H54 (cell line): ENCODE results near the gene FAM3C.

Source experiments
- DNase-seq: peaks from one replicate; pipeline ENCODE4 v3.0.0; 2011; ENCODE audit warnings: low spot score, mixed read lengths; ENCODE audit not compliant: insufficient read length
- FAIRE-seq: peaks from 3 replicates; lab custom pipeline; 2011; peaks lifted over from hg19 to GRCh38; lab: Jason Lieb, UNC
- POLR2A ChIP-seq: IDR thresholded peaks from 2 replicates; pipeline ENCODE4 v1.6.1; 2011; ENCODE audit warnings: low read depth, mild to moderate bottlenecking, low read length

Gene FAM3C

DNA sequence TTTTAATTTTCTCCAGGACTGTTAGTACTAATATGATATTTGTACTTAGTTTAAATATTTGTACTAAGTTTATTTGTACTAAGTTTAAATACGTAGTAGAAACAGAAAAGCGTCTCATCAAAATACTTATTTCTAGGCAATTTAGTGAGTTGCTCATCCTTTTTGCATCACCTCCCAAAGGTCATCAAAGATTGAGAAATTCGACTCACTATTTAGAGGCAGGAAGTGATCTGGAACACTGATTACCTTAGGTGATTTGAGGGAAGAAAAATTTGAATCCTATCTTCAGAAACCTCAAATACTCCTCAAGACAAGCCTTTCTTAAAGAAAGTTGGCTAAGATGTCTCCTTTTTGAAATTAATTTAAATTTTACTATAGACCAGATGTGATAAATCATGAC, 52.8 kb downstream of the FAM3C start:
- no peak for DNase-seq
- TF ChIP-seq POLR2A = no peak
- no peak for FAIRE-seq

DNA sequence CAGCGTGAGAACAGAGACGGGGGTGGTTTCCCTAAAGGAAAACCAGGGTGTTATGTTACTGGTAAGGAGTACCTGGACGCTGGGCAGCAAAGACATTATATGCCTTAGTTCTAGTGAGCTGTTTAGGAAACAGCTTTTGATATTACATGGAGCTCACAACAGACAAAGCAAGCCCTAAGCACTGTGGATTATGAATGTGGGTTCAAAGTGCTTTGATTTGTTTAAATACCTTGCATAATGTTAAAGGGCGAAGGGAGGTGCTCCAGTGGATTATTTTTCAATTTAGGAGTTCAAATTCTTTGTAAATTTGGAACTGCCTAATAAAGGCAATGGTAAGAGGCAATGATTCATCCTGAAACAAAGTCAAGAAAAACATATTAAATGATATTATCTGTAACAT, 53.5 kb downstream of the FAM3C start:
- FAIRE-seq (no peak), DNase-seq (no peak)
- TF ChIP-seq POLR2A = no peak

DNA sequence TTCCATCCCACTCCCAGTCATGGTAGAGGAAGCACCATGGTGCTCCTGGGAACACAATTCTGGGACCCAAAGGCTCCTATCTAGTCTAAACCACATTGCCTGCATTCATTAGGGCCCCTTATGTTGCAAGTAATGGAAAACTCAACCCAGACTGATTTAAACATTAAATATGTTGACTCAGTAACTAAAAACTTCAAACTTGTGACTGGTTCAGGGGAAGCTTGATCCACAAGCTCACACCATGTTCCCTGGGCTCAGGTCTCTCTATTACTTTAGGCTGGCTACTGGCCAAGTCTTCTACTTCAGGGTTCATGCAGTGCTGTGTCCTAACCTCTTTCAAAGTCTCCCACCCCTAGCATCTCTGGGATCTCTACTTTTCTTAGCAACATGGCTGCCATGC, 54.2 kb downstream of the FAM3C start:
- no peak for FAIRE-seq

GRCh38 chr7:121339082-121339481, 57.0 kb downstream of the FAM3C start:
- FAIRE-seq (no peak), DNase-seq (no peak)
- TF ChIP-seq POLR2A = no peak

More for the DNA sequence above, 54.2 kb downstream of the FAM3C start:
- DNase-seq = no peak
- no peak for TF ChIP-seq POLR2A

DNA sequence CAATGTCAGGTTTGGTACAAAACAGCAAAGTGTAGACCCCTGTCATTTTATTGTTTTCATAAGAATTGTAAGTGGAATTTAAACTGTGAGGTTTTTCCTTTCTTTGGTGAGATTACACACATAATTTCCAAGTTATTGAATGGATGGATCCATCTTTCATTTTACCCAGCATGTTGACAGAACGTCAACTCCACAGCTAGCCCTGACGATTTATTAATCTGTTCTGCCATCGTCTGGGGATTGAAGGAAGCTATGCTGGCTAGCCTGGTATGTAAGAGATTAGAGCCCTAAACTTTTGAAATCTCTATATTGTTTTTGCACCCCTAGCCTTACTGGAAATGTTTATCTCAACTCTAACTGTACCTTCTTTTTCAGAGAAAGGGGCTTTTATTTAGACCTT, 58.7 kb downstream of the FAM3C start:
- TF ChIP-seq POLR2A = no peak
- peak; percentile 95 for FAIRE-seq
- DNase-seq = no peak

- no peak for TF ChIP-seq POLR2A
- no peak for DNase-seq
- no peak for FAIRE-seq
Observed at GRCh38 chr7:121336579-121336978, 59.5 kb downstream of the FAM3C start.

DNA sequence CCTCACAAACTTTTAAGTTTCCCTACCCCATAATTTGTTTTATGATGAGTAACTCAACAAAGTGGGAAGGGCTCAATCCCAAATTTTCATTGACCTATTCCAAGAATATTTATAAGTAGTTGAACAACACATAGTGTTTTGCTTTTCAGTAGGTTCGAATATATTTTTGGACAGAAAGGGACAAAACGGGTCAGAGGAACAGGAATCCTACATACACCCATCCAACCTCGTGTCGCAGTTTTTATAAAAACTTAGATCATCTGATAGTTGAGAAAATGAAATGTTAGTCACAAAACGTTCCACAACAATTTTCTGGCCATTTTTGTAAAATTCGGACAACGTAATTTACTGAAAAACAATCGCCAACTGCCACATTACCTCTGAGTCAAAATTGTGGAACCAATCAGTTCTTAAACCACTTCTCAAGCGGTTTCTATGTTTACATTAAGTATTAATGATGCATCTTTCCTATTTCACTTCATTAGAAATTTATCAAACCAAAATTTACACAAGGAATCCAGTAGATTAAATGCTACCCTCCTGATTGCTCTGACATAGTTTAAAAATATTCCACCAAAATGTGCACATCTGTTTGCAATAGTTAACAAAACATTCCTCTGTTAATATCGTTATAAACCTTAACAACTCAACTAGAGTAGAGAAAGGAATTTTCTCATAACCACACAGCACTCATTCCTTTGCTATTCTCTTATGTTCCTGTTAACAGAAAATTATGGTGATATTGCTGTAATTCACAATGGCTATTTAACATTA, 61.0 kb downstream of the FAM3C start:
- DNase-seq (no peak), FAIRE-seq (no peak)
- TF ChIP-seq POLR2A = no peak

DNA sequence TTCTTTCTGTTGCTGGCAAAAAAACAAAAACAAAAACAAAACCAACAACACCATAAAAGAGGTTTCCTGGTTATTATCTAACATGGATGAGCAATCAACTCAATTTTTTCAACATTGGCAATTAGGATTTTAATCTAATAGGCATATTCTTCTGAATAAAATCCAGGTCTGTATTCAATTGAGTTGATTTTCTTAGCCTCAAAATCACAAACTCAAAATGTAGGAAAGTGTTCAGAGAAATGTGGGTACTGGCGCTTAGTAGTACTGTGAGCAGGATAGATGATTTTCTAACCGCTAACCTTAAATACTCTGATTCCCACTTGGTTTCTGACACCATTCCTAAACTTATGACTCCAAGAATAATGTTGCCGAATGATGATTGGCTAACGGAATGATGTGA, 61.7 kb downstream of the FAM3C start:
- no peak for DNase-seq
- FAIRE-seq = no peak
- no peak for TF ChIP-seq POLR2A

- no peak for DNase-seq
- no peak for FAIRE-seq
Observed at GRCh38 chr7:121331574-121331973, 64.5 kb downstream of the FAM3C start.

GRCh38 chr7:121331048-121331447, 65.1 kb downstream of the FAM3C start:
- TF ChIP-seq POLR2A = no peak
- DNase-seq (no peak), FAIRE-seq (no peak)

More at GRCh38 chr7:121331574-121331973, 64.5 kb downstream of the FAM3C start:
- TF ChIP-seq POLR2A = no peak

- FAIRE-seq (peak; percentile 6), DNase-seq (peak; percentile 25)
- no peak for TF ChIP-seq POLR2A
Observed at GRCh38 chr7:121330053-121330833, 65.9 kb downstream of the FAM3C start.

DNA sequence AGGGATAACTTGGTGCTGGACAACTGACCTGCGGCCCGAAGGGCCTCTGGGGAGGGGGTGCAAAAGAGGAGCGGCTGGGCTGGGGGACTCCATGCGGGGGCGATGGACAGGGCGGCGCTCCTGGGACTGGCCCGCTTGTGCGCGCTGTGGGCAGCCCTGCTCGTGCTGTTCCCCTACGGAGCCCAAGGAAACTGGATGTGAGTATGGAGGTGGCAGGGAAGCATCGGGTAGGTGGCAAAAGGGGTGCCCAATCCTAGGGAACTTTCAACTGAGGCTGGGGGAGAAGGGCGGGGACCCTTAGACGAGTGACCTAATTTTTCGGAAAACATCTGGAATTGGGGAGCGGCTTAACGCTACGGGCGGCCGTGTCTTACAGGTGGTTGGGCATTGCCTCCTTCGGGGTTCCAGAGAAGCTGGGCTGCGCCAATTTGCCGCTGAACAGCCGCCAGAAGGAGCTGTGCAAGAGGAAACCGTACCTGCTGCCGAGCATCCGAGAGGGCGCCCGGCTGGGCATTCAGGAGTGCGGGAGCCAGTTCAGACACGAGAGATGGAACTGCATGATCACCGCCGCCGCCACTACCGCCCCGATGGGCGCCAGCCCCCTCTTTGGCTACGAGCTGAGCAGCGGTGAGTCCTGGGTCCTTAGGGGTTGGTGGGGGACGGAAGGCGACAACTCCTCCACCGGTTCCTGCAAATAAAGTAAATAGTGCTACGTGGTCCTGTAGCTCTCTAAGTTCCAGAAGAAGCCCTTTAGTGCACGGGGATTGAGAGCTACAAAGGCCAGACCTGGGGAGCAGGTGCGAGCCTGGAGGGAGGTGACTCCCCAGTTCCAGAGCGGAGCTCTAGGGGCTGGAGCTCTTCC, 66.7 kb downstream of the FAM3C start:
- no peak for TF ChIP-seq POLR2A
- FAIRE-seq (no peak), DNase-seq (no peak)

DNA sequence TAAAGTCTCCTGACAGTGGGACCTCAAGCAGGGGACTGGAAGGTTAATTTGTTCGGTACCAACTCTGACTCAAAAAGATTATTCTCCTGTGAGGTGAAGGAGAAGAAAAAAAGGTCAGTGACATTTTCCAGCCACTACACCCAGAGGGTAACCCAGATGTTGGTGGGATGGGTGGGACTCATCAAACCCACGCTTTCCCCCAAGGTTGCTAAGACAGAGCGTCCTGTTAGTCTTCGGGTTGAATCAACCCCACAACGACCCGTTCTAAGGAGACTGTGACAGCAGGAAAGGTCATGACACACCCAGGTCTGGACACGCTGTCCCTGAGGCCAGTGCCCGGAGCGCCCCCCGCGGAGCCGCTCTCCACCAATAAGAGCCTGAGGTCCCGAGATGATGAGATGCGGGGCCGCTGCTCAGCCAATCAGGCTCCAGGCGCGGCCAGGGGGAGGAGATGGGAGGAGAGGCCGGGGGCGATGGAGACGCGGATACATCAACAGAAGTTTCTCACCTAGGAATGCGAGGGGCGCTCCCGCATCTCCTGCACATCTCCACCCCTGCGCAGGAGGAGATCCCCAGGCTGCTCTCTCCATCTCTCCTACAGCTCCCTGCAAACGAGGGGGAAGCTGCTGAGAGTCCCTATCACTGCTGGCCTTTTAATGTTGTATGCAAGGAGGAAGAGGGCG, 67.5 kb downstream of the FAM3C start, which contains the start of gene WNT16:
Gene WNT16 (plus strand): TSS at position 493 of the 683 bp plus-strand sequence. CDS start 293 bp downstream, outside the sequence.
- DNase-seq (no peak), FAIRE-seq (no peak)
- no peak for TF ChIP-seq POLR2A
